ENCODE measurements around the gene NEK4.

GRCh38 chr3:52809149-52809548 is 38.4 kb upstream of the NEK4 start:
- no peak for TF ChIP-seq CTCF (IDR thresholded peaks at IDR 0.05)
- no peak for TF ChIP-seq POLR2A (IDR thresholded peaks at IDR 0.05)

Data from adrenal gland (tissue), 5 donors.